Smooth muscle cell (in vitro differentiated cells): ENCODE measurements around the gene PRKCE. TPM values are rescaled to one million over a fixed set of nuclear protein-coding genes. Genes with fewer than 3 reads are reported as not detected.

Experiments
- DNase-seq: peaks from one replicate; lab custom pipeline; 2025; ENCODE audit not compliant: unreplicated experiment; lab: John Stamatoyannopoulos, UW
- H2AFZ ChIP-seq: fragments of 200-600 bp; sonication (generic); 2 replicates; pipeline ENCODE4 v1.6.0; 2016; ENCODE audit warnings: antibody characterized with exemption, low read depth, mild to moderate bottlenecking
- H3F3A ChIP-seq: fragments of 200-600 bp; sonication (generic); 2 replicates; pipeline ENCODE4 v1.6.0; 2017; ENCODE audit warnings: antibody characterized with exemption, low read depth
- H3K27ac ChIP-seq: fragments of 200-600 bp; sonication (generic); 2 replicates; pipeline ENCODE4 v1.5.1; 2016; ENCODE audit warnings: low read depth, mild to moderate bottlenecking
- H3K27me3 ChIP-seq: fragments of 200-600 bp; sonication (generic); 2 replicates; pipeline ENCODE4 v1.6.1; 2016; ENCODE audit warnings: low read depth, mild to moderate bottlenecking
- H3K36me3 ChIP-seq: fragments of 200-600 bp; sonication (generic); 2 replicates; pipeline ENCODE4 v1.5.1; 2016; ENCODE audit warnings: low read depth
- H3K4me1 ChIP-seq: fragments of 200-600 bp; sonication (generic); 2 replicates; pipeline ENCODE4 v1.5.1; 2016; ENCODE audit warnings: low read depth
- H3K4me2 ChIP-seq: fragments of 200-600 bp; sonication (generic); 2 replicates; pipeline ENCODE4 v1.6.0; 2016; ENCODE audit warnings: mild to moderate bottlenecking
- H3K4me3 ChIP-seq: fragments of 200-600 bp; sonication (generic); 2 replicates; pipeline ENCODE4 v1.5.1; 2016; ENCODE audit warnings: mild to moderate bottlenecking
- H3K79me2 ChIP-seq: fragments of 200-600 bp; sonication (generic); 2 replicates; pipeline ENCODE4 v1.6.0; 2016; ENCODE audit warnings: low read depth, mild to moderate bottlenecking
- H3K9ac ChIP-seq: fragments of 200-600 bp; sonication (generic); 2 replicates; pipeline ENCODE4 v1.6.0; 2016; ENCODE audit warnings: low read depth
- H3K9me3 ChIP-seq: fragments of 200-600 bp; sonication (generic); replicated peaks from 2 replicates; pipeline ENCODE4 v1.5.1; 2016; ENCODE audit warnings: low read depth
- H4K20me1 ChIP-seq: fragments of 200-600 bp; sonication (generic); 2 replicates; pipeline ENCODE4 v1.6.0; 2016; ENCODE audit warnings: low read depth
- WGBS: methylation state at CpG from one replicate; pipeline ENCODE4 v1.1.7; 2016; ENCODE audit warnings: low lambda C conversion rate; 5-methylcytosine and 5-hydroxymethylcytosine counted together
- polyA plus RNA-seq: library from polyadenylated mRNA; unstranded; fragments of >200 nt; fragmentation: Nextera tagmentation; extraction: Ambion mirVana; gene quantifications from 2 replicates; pipeline ENCODE4 v1.2.1, GENCODE V29; 2016
- total RNA-seq: library from RNA; depleted of rRNA; stranded (reverse); fragments of >200 nt; gene quantifications from 2 replicates; pipeline ENCODE4 v1.2.3, GENCODE V29; 2014
- TF ChIP-seq, protein P1 (sequence below): fragments of 200-600 bp; sonication (generic); IDR thresholded peaks from 2 replicates; pipeline ENCODE4 v1.5.1; 2017; ENCODE audit warnings: borderline replicate concordance, mild to moderate bottlenecking, antibody characterized with exemption; ENCODE audit not compliant: insufficient read depth, poor library complexity, severe bottlenecking

Gene PRKCE
- total and polyA plus RNA-seq, 2 experiments from 2014 or later = 20.6 to 29.1 TPM

- H3K4me3 ChIP-seq = no peak overlapping the region
- H2AFZ ChIP-seq = no peak overlapping the region
- H3K27ac ChIP-seq = no peak overlapping the region
- 55% methylated on average over 5 of the region's 5 CpGs for WGBS
- H3K79me2 ChIP-seq = peaks cover 15% of the 10 kb centered on the region
- DNase-seq = no peak
- peaks cover 76% of the 10 kb centered on the region for H4K20me1 ChIP-seq
- H3K9me3 ChIP-seq = no peaks in the 10 kb centered on the region
- peaks cover 13% of the 10 kb centered on the region for H3K4me1 ChIP-seq
- no peaks in the 10 kb centered on the region for H3K36me3 ChIP-seq
- H3K9ac ChIP-seq = no peak overlapping the region
- no peak overlapping the region for H3K4me2 ChIP-seq
- H3K27me3 ChIP-seq = no peaks in the 10 kb centered on the region
- TF ChIP-seq, protein P1, sequence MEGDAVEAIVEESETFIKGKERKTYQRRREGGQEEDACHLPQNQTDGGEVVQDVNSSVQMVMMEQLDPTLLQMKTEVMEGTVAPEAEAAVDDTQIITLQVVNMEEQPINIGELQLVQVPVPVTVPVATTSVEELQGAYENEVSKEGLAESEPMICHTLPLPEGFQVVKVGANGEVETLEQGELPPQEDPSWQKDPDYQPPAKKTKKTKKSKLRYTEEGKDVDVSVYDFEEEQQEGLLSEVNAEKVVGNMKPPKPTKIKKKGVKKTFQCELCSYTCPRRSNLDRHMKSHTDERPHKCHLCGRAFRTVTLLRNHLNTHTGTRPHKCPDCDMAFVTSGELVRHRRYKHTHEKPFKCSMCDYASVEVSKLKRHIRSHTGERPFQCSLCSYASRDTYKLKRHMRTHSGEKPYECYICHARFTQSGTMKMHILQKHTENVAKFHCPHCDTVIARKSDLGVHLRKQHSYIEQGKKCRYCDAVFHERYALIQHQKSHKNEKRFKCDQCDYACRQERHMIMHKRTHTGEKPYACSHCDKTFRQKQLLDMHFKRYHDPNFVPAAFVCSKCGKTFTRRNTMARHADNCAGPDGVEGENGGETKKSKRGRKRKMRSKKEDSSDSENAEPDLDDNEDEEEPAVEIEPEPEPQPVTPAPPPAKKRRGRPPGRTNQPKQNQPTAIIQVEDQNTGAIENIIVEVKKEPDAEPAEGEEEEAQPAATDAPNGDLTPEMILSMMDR = no peak
- H3F3A ChIP-seq = peaks cover 12% of the 10 kb centered on the region
Observed at GRCh38 chr2:45936623-45936979, 285.1 kb downstream of the PRKCE start.

GRCh38 chr2:45937990-45938389 is 286.5 kb downstream of the PRKCE start:
- Histone ChIP-seq H3K27ac (peak overlapping the region; percentile 82), H2AFZ (no peak overlapping the region), H3K36me3 (no peaks in the 10 kb centered on the region), H3K9me3 (no peaks in the 10 kb centered on the region), H3K9ac (no peak overlapping the region), H3K4me3 (no peak overlapping the region), H4K20me1 (peaks cover 78% of the 10 kb centered on the region), H3K27me3 (no peaks in the 10 kb centered on the region), H3K4me2 (peak overlapping the region; percentile 76), H3K4me1 (peaks cover 26% of the 10 kb centered on the region), H3K79me2 (peaks cover 6% of the 10 kb centered on the region), H3F3A (peaks cover 12% of the 10 kb centered on the region)
- no peak for DNase-seq
- WGBS = 96% methylated on average over 4 of the region's 4 CpGs
- TF ChIP-seq, protein P1 = no peak

DNA sequence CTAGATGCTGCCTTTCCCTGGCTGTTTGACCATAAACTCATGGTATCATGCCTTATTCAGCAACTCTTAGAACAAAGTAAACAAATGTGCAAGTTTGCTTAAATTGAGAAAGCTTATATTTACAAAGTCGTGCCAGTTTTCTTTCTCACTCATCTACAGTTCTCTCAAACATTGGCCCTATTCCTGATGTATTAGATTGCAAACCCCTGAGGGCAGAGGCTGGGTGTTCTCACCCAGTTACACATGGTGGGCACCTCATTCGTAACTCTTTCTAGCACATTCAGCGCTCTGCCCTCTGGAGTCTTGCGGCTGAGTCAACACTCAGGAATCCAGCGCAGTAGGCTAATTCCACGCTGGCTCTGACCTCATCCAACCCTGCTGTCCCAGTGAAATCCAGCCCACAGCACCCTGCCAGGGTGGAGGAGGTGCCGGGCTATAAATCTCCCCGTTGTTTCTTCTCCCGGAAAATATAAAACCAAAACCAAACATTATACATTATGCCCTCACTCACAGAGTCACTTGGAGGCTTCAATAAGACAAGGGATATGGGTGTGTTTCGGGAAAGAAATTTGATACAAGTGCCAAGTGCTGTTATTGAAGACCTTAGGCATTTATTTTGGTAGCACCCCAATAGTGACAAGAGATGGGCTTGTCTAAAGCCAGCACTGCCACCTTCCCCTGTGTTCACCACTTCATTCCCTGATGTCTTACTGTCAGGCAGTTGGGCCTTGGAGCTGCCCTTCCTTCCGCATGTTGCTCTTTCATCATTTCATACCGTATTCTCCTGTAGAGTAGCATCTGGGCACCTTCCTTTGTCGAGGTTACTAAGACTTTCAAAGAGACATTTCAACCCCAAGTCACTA is 287.4 kb downstream of the PRKCE start:
- Histone ChIP-seq H3K4me1 (peaks cover 35% of the 10 kb centered on the region), H3K4me3 (no peak overlapping the region), H3F3A (peaks cover 16% of the 10 kb centered on the region), H3K9ac (peak overlapping the region; percentile 34), H3K4me2 (peak overlapping the region; percentile 76), H3K9me3 (no peaks in the 10 kb centered on the region), H2AFZ (no peak overlapping the region), H3K36me3 (no peaks in the 10 kb centered on the region), H3K27me3 (no peaks in the 10 kb centered on the region), H4K20me1 (peaks cover 81% of the 10 kb centered on the region), H3K27ac (peak overlapping the region; percentile 82), H3K79me2 (peaks cover 3% of the 10 kb centered on the region)
- TF ChIP-seq, protein P1 = no peak
- WGBS = 30% methylated on average over 13 of the region's 13 CpGs
- peak; percentile 19 for DNase-seq
